ENCODE results near the gene CCR1. TPM values are rescaled to one million over a fixed set of nuclear protein-coding genes. Genes with fewer than 3 reads are reported as not detected.

The CCR1 gene
- total and polyA plus RNA-seq, 4 donors = 1.4 to 10.7 (median 5.2) TPM

DNA sequence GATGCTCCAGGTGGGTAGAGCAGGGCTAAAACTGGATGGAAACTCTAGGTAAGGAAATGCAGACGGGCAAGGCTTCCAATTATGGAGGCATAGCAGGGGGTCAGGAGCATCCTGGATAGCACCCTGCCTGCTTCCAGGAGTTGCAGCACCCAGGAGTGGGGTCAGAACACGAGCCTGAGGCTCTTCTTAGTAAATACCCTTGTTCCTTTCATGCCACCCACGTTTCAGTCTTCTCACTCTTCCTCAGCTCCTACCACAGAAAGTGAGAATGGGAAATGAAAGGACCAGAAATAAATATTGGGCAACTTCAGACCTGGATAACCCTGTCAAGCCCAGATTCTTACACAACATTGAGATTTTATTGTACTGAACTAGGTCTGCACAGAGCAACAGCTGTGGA lies 16.4 kb downstream of the CCR1 start:
- Histone ChIP-seq H3K36me3 (ENCODE audit: control insufficient read depth in 4 of 4, insufficient read depth in 3 of 4, low read depth in 1 of 4, low read length in 3 of 4) (no peaks in the 10 kb centered on the region), H3K4me3 (ENCODE audit: low read depth in 1 of 3, low read length in 3 of 3) (no peak overlapping the region), H3K4me1 (ENCODE audit: control insufficient read depth in 4 of 4, insufficient read depth in 4 of 4, low read length in 3 of 4) (no peaks in the 10 kb centered on the region), H3K9ac (ENCODE audit: low read depth in 1 of 2, low read length in 2 of 2) (no peak overlapping the region), H3K9me3 (ENCODE audit: control insufficient read depth in 4 of 4, low read length in 3 of 4) (peaks cover 2 to 7% (median 3%) of the 10 kb centered on the region in 4 donors), H3K27ac (ENCODE audit: low read depth in 1 of 2, low read length in 2 of 2) (no peak overlapping the region), H3K27me3 (ENCODE audit: control insufficient read depth in 4 of 4, insufficient read depth in 4 of 4, low read length in 3 of 4) (peaks cover 0 to 3% (median 0%) of the 10 kb centered on the region in 4 donors)
- TF ChIP-seq NR2F2 (IDR thresholded peaks at IDR 0.05) (no peak), SP1 (IDR thresholded peaks at IDR 0.05) (no peak), RXRA (IDR thresholded peaks at IDR 0.05) (no peak), HNF4G (IDR thresholded peaks at IDR 0.05) (no peak), FOXA2 (IDR thresholded peaks at IDR 0.05) (no peak), EGR1 (IDR thresholded peaks at IDR 0.05; ENCODE audit: low read depth in 2 of 2) (no peak), HNF4A (conservative IDR thresholded peaks at IDR 0.05) (no peak)
- TF ChIP-seq, protein P1, sequence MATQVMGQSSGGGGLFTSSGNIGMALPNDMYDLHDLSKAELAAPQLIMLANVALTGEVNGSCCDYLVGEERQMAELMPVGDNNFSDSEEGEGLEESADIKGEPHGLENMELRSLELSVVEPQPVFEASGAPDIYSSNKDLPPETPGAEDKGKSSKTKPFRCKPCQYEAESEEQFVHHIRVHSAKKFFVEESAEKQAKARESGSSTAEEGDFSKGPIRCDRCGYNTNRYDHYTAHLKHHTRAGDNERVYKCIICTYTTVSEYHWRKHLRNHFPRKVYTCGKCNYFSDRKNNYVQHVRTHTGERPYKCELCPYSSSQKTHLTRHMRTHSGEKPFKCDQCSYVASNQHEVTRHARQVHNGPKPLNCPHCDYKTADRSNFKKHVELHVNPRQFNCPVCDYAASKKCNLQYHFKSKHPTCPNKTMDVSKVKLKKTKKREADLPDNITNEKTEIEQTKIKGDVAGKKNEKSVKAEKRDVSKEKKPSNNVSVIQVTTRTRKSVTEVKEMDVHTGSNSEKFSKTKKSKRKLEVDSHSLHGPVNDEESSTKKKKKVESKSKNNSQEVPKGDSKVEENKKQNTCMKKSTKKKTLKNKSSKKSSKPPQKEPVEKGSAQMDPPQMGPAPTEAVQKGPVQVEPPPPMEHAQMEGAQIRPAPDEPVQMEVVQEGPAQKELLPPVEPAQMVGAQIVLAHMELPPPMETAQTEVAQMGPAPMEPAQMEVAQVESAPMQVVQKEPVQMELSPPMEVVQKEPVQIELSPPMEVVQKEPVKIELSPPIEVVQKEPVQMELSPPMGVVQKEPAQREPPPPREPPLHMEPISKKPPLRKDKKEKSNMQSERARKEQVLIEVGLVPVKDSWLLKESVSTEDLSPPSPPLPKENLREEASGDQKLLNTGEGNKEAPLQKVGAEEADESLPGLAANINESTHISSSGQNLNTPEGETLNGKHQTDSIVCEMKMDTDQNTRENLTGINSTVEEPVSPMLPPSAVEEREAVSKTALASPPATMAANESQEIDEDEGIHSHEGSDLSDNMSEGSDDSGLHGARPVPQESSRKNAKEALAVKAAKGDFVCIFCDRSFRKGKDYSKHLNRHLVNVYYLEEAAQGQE (IDR thresholded peaks at IDR 0.05) = no peak
- TF ChIP-seq, protein P2, sequence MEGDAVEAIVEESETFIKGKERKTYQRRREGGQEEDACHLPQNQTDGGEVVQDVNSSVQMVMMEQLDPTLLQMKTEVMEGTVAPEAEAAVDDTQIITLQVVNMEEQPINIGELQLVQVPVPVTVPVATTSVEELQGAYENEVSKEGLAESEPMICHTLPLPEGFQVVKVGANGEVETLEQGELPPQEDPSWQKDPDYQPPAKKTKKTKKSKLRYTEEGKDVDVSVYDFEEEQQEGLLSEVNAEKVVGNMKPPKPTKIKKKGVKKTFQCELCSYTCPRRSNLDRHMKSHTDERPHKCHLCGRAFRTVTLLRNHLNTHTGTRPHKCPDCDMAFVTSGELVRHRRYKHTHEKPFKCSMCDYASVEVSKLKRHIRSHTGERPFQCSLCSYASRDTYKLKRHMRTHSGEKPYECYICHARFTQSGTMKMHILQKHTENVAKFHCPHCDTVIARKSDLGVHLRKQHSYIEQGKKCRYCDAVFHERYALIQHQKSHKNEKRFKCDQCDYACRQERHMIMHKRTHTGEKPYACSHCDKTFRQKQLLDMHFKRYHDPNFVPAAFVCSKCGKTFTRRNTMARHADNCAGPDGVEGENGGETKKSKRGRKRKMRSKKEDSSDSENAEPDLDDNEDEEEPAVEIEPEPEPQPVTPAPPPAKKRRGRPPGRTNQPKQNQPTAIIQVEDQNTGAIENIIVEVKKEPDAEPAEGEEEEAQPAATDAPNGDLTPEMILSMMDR (IDR thresholded peaks at IDR 0.05; ENCODE audit: low read depth, low read length, missing input control) = no peak
- TF ChIP-seq, protein P3, sequence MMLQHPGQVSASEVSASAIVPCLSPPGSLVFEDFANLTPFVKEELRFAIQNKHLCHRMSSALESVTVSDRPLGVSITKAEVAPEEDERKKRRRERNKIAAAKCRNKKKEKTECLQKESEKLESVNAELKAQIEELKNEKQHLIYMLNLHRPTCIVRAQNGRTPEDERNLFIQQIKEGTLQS (IDR thresholded peaks at IDR 0.05) = no peak
- TF ChIP-seq, protein P4, sequence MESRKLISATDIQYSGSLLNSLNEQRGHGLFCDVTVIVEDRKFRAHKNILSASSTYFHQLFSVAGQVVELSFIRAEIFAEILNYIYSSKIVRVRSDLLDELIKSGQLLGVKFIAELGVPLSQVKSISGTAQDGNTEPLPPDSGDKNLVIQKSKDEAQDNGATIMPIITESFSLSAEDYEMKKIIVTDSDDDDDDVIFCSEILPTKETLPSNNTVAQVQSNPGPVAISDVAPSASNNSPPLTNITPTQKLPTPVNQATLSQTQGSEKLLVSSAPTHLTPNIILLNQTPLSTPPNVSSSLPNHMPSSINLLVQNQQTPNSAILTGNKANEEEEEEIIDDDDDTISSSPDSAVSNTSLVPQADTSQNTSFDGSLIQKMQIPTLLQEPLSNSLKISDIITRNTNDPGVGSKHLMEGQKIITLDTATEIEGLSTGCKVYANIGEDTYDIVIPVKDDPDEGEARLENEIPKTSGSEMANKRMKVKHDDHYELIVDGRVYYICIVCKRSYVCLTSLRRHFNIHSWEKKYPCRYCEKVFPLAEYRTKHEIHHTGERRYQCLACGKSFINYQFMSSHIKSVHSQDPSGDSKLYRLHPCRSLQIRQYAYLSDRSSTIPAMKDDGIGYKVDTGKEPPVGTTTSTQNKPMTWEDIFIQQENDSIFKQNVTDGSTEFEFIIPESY (IDR thresholded peaks at IDR 0.05) = no peak
- 29% methylated on average over 3 of the region's 3 CpGs for WGBS
- DNase-seq (ENCODE audit: low spot score) = no peak

DNA sequence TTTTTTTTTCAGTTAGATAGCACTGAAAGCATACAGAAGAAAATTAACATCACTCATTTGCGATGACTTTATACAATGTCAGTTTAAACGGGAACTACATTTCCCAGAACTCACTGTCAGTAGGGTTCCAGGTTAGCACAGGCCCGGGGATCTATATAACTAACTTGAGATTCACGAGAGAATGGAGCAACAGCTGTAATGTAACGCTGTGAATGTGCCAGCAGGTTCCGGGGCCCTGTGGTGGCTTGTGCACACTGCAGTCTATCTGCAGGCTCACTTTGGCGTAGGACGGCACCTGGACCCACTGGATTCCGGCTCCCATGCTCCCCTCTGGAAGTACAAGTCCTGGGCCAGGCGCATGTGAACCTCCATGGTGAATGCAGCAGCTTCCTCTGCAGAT lies 19.4 kb downstream of the CCR1 start:
- no peak overlapping the region for H3K27ac ChIP-seq (ENCODE audit: low read depth in 1 of 2, low read length in 2 of 2)
- peaks cover 0 to 2% (median 0%) of the 10 kb centered on the region in 4 donors for H3K9me3 ChIP-seq (ENCODE audit: control insufficient read depth in 4 of 4, low read length in 3 of 4)
- no peaks in the 10 kb centered on the region for H3K4me1 ChIP-seq (ENCODE audit: control insufficient read depth in 4 of 4, insufficient read depth in 4 of 4, low read length in 3 of 4)
- H3K36me3 ChIP-seq (ENCODE audit: control insufficient read depth in 4 of 4, insufficient read depth in 3 of 4, low read depth in 1 of 4, low read length in 3 of 4) = no peaks in the 10 kb centered on the region
- 92% methylated on average over 10 of the region's 10 CpGs for WGBS
- DNase-seq (ENCODE audit: low spot score) = no peak
- H3K27me3 ChIP-seq (ENCODE audit: control insufficient read depth in 4 of 4, insufficient read depth in 4 of 4, low read length in 3 of 4) = no peaks in the 10 kb centered on the region
- no peak overlapping the region for H3K4me3 ChIP-seq (ENCODE audit: low read depth in 1 of 3, low read length in 3 of 3)
- TF ChIP-seq RAD21 (IDR thresholded peaks at IDR 0.05) = no peak
- no peak overlapping the region for H3K9ac ChIP-seq (ENCODE audit: low read depth in 1 of 2, low read length in 2 of 2)
